Cortex of kidney (tissue), 1 donor: ENCODE data around the gene VEGFA.

Source experiments
- DNase-seq: peaks from one replicate; lab custom pipeline; 2025; lab: John Stamatoyannopoulos, UW

The VEGFA gene

GRCh38 chr6:43772681-43773049 is 2.7 kb downstream of the VEGFA start:
- no peak for DNase-seq

- no peak for DNase-seq
Observed at GRCh38 chr6:43773050-43773979, 3.3 kb downstream of the VEGFA start.

- DNase-seq, result no peak
Observed at GRCh38 chr6:43773980-43774775, 4.2 kb downstream of the VEGFA start.

- DNase-seq, result no peak
Observed at GRCh38 chr6:43774776-43775534, 4.9 kb downstream of the VEGFA start.

GRCh38 chr6:43775535-43775885 is 5.5 kb downstream of the VEGFA start:
- DNase-seq, result no peak

GRCh38 chr6:43776115-43776798 is 6.2 kb downstream of the VEGFA start:
- no peak for DNase-seq

- DNase-seq, result no peak
Observed at GRCh38 chr6:43776799-43777776, 7.1 kb downstream of the VEGFA start.

GRCh38 chr6:43778131-43778855 is 8.3 kb downstream of the VEGFA start:
- DNase-seq, result no peak

GRCh38 chr6:43778976-43779851 is 9.2 kb downstream of the VEGFA start:
- no peak for DNase-seq

GRCh38 chr6:43779852-43780236 is 9.8 kb downstream of the VEGFA start:
- no peak for DNase-seq

GRCh38 chr6:43780293-43780692 is 10.3 kb downstream of the VEGFA start:
- DNase-seq, result no peak

GRCh38 chr6:43780941-43781928 is 11.2 kb downstream of the VEGFA start:
- DNase-seq, result no peak

- DNase-seq, result no peak
Observed at GRCh38 chr6:43781941-43782704, 12.1 kb downstream of the VEGFA start.

- no peak for DNase-seq
Observed at GRCh38 chr6:43782764-43783513, 12.9 kb downstream of the VEGFA start.

GRCh38 chr6:43784049-43784855 is 14.2 kb downstream of the VEGFA start:
- DNase-seq, result no peak
